A549 treated with RU486 at 1 μM for 4 hours (cell line): Measurements from ENCODE around the gene LHFPL6. TPM values are rescaled to one million over a fixed set of nuclear protein-coding genes. Genes with fewer than 3 reads are reported as not detected.

Experiments used
- total RNA-seq: library from RNA; stranded (reverse); fragments of 200-300 nt; extraction: Qiagen RNA extraction; gene quantifications from 5 replicates; pipeline ENCODE4 v1.2.3, GENCODE V29; 2022; ENCODE audit warnings: low read depth

LHFPL6 gene
- total RNA-seq: 7.0 to 8.5 TPM (median 7.3 TPM) in 5 replicates

DNA sequence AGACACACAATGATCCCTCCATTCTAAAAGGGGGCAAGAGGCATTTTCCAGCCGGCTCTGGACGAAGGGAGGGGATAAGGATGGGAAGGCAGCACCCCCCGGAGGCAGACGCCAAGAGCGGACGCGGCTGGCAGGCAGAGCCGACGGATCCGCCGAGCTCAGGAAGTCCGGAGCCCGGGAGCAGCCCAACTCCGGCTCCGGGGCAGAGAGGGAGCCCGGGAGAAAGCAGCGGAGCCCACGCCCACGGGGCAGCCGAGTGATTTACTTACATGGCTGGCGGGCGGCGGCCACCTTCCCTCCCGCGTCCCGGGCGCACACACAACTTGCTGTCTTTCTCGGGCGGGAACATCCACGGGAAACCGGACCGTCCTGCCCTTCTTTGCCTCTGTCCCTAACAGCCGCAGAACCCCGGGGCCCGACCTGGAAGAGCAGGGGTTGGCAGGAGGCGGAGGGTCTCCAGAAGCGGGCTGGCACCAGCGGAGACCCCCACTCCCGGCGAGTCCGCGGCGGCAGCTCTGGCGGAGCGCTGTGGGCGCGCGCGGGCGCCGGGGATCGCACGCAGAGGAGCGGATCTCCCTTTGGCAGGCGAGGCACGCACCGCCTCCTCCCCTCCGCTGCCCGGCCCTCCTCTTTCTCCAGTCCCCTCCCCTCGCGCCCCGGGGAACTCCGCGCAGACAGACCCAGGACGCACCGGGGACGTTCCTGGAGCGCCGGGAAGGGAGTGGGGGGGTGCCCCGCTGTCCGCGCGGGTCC is at the start of gene LHFPL6:
Gene LHFPL6, minus strand, starts transcription at position 580 of the 753 bp plus-strand sequence.

Other genes starting within 250 kb of the LHFPL6 start
- gene COG6, start 52.5 kb upstream of the LHFPL6 start, total RNA-seq: 4.4 to 12.6 TPM (median 8.2 TPM) in 5 replicates